PC-3 (cell line): ENCODE results near the gene ADGRV1.

ENCODE experiments used
- EZH2 ChIP-seq: fragments of 300-600 bp; sonication (generic); IDR thresholded peaks from one replicate; pipeline ENCODE4 v1.6.1; 2017; ENCODE audit warnings: antibody characterized with exemption, mild to moderate bottlenecking, low read length; ENCODE audit not compliant: unreplicated experiment
- EZH2phosphoT487 ChIP-seq: fragments of 300-600 bp; sonication (generic); IDR thresholded peaks from 2 replicates; pipeline ENCODE4 v1.6.1; 2018; ENCODE audit warnings: mild to moderate bottlenecking, antibody characterized with exemption, low read length, borderline replicate concordance

DNA sequence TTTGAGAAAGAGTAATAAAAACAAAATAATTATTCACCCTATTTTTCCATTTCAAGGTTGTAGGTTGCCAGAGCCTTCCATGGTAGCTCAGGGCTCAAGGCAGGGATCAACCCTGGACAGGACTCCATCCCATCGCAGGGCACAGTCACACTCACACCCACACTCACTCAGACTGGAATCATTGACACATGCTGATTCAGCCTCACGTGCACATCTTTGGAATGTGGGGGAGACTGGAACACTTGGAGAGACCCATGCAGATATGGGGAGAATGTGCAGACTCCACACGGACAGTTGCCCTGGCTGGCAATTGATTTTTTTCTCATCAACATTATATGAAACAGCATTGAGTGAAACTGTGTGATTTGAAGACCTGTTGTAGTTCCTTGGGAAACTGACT, 234.1 kb downstream of the ADGRV1 start:
- no peak for TF ChIP-seq EZH2
- no peak for TF ChIP-seq EZH2phosphoT487
